ENCODE data around the gene TPPP.
"Not testable (repeated sequence)": the region's sequence is repeated elsewhere in the genome, so short reads cannot be mapped to it uniquely, and the experiment has no call there.

DNA sequence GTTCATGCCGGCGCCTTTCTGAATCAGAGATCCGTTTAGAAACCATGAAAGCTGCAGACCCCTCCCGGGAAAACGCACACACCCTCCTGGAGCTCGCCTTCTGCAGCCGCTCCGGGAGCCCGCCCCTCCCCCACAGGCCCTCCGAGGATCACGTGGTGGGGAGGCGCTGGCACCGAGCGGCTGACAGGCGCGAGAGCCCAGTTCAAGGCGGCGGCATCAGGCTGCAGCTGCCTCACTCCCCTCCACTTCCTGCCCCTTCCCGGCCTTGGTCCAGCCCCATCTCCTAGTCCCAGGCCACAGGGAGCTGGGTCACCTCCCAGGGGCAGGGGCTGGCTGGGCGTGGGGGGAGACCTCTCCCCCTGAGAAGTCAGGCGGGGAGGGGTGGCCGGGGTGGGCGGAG, 2.1 kb downstream of the TPPP start:
- TF ChIP-seq, protein P1, sequence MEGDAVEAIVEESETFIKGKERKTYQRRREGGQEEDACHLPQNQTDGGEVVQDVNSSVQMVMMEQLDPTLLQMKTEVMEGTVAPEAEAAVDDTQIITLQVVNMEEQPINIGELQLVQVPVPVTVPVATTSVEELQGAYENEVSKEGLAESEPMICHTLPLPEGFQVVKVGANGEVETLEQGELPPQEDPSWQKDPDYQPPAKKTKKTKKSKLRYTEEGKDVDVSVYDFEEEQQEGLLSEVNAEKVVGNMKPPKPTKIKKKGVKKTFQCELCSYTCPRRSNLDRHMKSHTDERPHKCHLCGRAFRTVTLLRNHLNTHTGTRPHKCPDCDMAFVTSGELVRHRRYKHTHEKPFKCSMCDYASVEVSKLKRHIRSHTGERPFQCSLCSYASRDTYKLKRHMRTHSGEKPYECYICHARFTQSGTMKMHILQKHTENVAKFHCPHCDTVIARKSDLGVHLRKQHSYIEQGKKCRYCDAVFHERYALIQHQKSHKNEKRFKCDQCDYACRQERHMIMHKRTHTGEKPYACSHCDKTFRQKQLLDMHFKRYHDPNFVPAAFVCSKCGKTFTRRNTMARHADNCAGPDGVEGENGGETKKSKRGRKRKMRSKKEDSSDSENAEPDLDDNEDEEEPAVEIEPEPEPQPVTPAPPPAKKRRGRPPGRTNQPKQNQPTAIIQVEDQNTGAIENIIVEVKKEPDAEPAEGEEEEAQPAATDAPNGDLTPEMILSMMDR (IDR thresholded peaks at IDR 0.05), result not testable (repeated sequence)
- TF ChIP-seq JUNB (IDR thresholded peaks at IDR 0.05); POLR2A (IDR thresholded peaks at IDR 0.05; ENCODE audit: low read length); RFX5 (IDR thresholded peaks at IDR 0.05); NPAS2 (CRISPR knock-in tag; IDR thresholded peaks at IDR 0.05; ENCODE audit: borderline replicate concordance): not testable (repeated sequence)
- TF ChIP-seq, protein P2, sequence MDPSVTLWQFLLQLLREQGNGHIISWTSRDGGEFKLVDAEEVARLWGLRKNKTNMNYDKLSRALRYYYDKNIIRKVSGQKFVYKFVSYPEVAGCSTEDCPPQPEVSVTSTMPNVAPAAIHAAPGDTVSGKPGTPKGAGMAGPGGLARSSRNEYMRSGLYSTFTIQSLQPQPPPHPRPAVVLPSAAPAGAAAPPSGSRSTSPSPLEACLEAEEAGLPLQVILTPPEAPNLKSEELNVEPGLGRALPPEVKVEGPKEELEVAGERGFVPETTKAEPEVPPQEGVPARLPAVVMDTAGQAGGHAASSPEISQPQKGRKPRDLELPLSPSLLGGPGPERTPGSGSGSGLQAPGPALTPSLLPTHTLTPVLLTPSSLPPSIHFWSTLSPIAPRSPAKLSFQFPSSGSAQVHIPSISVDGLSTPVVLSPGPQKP (IDR thresholded peaks at IDR 0.05; ENCODE audit: low read depth, low read length), result not testable (repeated sequence)
- TF ChIP-seq, protein P3, sequence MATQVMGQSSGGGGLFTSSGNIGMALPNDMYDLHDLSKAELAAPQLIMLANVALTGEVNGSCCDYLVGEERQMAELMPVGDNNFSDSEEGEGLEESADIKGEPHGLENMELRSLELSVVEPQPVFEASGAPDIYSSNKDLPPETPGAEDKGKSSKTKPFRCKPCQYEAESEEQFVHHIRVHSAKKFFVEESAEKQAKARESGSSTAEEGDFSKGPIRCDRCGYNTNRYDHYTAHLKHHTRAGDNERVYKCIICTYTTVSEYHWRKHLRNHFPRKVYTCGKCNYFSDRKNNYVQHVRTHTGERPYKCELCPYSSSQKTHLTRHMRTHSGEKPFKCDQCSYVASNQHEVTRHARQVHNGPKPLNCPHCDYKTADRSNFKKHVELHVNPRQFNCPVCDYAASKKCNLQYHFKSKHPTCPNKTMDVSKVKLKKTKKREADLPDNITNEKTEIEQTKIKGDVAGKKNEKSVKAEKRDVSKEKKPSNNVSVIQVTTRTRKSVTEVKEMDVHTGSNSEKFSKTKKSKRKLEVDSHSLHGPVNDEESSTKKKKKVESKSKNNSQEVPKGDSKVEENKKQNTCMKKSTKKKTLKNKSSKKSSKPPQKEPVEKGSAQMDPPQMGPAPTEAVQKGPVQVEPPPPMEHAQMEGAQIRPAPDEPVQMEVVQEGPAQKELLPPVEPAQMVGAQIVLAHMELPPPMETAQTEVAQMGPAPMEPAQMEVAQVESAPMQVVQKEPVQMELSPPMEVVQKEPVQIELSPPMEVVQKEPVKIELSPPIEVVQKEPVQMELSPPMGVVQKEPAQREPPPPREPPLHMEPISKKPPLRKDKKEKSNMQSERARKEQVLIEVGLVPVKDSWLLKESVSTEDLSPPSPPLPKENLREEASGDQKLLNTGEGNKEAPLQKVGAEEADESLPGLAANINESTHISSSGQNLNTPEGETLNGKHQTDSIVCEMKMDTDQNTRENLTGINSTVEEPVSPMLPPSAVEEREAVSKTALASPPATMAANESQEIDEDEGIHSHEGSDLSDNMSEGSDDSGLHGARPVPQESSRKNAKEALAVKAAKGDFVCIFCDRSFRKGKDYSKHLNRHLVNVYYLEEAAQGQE (IDR thresholded peaks at IDR 0.05), result not testable (repeated sequence)
